ENCODE results near the gene MDFIC. TPM values are rescaled to one million over a fixed set of nuclear protein-coding genes. Genes with fewer than 3 reads are reported as not detected.

Gene MDFIC
- total RNA-seq, 1 experiment from 2014 or later, result 33.3 TPM

DNA sequence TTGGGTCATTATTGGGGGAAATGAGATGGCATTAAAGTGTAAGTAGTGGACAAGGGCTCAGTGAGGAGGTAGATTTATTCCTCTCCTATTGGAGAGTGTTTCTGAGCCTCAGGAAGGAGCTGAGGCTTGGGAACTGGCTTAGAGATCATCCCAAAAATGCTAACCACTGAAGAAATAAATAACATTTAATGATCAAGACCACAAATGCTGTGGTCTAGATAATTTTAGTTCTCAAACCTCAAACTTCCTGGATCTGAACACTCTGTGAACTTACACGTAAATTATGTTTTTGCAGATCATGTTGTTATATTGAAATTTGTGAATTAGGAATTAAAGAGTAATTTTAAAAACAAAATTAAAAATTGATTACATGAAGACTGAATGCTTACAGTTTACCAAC is 27.3 kb downstream of the MDFIC start:
- DNase-seq (ENCODE audit: low read depth), result no peak

DNA sequence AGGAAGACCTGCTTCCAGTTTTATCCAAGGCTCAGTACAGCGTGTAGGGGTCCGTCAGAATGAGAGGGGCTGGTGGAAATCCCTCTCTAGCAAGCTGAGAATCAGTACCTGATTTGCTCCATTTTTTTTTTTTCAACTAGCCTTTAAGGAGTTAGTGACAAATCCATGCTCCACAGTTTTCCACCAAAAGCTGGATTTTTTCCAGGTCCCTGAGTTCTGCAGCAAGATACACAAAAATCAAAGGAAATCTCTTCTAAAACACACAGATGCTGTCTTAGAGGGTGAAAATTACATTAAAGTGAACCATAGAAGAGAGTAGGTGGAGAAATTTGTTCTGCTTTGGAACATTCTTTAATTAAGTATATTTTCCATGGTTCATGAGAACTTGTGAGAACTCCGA is 30.4 kb downstream of the MDFIC start:
- DNase-seq (ENCODE audit: low read depth), result no peak

DNA sequence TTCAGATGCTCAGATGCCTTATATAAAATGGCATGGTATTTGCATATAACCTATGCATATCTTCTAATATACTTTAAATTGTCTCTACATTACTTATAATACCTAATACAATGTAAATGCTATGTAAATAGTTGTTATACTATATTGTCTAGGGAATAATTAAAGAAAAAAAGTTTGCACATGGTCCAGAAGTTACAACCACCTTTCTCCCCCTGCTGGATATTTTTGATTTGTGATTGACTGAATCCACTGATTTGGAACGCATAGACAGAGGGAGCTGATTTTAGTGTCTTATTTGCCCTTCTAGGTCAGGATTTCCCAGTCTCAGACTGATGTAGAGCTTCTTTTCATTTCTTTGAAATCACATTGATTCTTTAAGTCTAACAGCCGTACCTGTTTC is 31.8 kb downstream of the MDFIC start:
- DNase-seq (ENCODE audit: low read depth), result no peak

DNA sequence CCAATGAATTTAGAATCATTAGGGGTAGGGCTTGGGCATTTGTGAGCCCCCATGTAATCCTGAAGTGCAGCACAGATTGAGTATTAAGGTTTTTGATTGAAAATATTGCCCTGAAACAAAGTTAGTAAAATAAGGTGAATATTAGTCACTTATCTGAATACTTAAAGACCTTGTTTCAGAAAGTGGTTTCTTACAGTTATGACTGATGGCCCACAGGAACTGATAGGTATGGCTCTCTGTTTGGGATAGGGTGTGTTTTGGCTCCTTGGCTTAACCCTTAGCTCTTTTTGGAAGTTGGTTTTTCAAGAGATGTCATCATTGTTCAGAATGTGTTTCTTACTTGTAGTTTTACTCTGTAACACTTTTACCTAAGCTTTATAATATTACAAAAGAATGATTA is 34.8 kb downstream of the MDFIC start:
- no peak for DNase-seq (ENCODE audit: low read depth)

DNA sequence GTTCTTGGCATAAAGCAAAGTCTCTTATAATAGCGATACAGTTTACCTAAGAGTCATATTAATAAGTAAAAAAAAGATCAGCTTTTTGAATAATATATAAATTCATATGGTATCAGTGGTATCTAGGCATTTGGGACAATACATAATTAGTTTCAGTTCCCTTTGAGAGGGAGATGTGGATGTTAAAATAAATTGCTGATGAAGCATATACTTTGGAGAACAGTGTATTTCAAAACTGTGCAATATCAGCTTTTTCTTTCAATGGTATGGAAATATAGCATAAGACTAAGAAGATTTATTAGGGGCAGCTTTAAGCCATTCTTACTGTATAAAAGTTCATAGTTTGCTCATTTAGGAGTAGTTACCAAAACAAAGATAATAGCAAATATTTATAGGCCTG is 35.5 kb downstream of the MDFIC start:
- DNase-seq (ENCODE audit: low read depth), result no peak

DNA sequence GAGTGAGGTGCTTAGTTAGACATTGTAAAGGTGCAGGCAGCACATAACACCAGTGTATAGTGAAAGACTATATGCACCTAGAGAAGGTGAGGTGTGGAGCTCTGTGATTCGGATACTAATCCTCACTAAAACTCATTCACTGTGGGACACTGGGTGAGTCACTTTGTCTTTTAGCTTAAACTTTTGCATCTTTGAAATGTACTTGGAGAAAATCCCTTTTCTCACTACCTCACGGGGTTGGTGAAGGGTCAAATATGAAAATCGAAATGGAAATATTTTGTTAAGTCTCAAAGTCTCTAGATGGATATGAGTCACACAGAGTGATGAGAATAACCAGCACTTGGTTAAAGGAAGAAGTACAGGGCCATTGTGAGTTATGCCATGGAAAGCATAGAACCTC is 38.0 kb downstream of the MDFIC start:
- no peak for DNase-seq (ENCODE audit: low read depth)

DNA sequence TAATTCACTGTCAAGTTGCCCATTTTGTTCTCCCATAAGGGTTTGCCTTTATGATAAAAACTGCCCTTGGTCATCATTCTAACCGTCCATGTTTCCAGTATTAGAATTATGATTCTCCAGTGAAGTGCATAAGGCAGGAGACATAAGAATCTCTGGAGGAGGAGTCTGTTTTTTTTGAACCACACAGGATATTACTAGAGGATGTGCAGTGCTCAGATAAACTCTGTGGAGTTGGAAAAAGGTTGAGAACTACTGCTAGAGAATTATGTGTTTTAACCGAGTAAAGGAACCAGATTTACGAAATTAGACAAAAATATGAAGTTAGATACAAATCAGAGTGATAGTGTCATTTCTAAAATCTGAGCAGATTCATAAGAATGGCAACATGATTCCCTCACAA is 40.5 kb downstream of the MDFIC start:
- DNase-seq (ENCODE audit: low read depth), result no peak

DNA sequence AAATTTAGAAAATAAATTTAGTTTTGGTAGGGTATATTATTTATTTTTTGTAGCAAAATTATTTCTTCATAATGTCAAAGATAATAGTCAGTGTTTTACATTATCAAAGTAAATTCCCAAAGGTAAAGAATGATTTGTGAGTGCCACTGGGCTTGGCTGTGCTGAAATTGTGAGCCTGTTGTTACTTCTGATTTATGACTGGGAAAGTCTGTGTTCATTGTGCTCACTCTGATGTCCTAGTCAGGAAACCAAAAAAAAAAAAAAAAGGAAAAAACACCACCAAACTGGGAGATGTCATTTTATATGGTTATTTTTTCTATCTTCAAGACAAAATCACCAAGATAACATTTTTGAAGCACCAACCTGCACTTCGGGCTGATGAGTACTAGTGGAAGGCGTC is 44.3 kb downstream of the MDFIC start:
- DNase-seq (ENCODE audit: low read depth), result no peak

DNA sequence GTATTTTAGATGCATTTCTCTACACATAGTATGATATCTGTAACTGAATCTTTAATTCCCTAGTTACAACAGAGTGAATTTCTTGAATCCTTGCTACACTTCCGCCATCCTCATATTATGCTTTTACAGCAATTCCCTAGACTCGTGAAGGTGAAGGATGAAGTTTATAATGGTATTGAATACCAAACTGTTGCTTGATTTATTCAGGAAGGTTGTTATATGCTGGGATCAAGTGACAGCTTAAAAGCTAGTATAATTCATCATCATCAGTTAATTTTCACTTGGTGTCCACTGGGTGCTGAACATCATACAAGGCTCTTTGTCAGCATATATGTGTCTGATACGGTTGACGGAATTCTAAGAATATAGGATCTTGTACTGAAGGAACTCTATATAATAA is 47.2 kb downstream of the MDFIC start:
- DNase-seq (ENCODE audit: low read depth), result no peak

DNA sequence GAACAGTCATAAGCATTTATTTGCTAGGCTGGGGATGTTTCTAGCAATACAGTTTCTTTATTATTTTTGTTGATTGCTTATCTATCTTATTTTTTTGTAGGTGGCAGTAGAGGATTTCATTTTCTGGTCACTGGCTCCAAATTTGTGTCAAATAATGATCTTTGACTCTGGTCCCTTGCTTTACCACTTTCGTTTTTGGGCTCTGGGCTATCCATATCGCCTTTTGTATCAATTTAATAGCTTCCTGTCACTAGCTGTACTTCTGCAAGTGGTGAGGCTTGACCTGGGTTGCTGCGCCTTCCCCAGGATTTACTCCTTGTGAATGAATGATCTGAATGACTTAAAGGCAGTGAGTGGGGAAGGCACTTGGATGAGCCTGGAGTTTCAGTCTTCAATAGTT is 48.4 kb downstream of the MDFIC start:
- DNase-seq (ENCODE audit: low read depth), result no peak

DNA sequence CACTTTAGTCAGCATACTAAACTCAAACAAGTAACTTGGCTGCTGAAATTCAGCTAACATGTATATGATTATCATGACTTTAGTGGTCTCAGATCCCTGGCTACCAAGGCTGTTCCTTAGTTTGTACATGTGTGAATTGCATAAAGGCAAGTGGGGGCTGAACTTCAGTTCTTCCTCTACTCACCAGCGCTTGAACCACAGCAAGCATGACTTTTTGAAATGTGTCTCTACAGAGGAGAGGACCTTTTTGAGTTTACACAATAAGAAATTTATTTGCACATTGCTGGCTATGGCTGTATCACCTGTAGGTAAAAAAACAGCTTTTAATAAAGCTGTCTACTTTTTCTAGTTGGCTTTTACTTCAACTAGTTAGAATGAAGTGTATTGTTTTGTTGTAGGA is 48.8 kb downstream of the MDFIC start:
- DNase-seq (ENCODE audit: low read depth), result no peak

DNA sequence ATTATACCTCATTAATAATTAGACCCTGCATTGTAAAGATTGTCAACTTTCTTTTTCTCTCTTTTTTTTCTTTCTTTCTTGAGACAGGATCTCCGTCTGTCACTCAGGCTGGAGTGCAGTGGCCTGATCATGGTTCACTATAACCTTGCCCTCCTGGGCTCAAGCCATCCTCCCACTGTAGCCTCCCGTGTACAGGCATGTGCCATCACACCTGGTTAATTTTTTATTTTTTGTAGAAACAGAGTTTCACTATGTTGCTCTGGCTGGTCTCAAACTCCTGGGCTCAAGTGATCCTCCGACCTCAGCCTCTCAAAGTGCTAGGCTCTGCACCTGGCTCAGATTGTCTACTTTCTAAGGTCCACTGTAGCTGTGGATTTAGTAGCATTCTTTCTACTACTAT is 50.7 kb downstream of the MDFIC start:
- DNase-seq (ENCODE audit: low read depth), result no peak

DNA sequence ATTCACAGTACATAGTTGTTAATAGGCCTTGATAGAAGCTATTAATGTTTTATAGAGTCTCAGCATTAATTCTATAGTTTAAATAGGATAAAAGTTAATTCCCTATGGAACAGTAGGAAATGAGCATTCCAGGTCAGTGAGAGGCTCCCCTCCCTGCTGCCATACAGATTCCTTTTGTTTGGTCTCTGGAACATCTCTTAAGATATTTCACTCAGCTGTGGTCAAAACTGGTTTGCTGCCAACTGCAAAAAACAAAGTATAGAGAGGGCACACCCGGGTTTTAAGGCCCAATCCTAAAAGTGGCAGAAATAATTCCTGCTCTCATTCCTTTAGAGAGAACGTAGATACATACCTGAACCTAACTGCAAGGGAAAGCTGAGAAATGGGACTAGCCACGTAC is 51.3 kb downstream of the MDFIC start:
- peak; percentile 20 for DNase-seq (ENCODE audit: low read depth)

DNA sequence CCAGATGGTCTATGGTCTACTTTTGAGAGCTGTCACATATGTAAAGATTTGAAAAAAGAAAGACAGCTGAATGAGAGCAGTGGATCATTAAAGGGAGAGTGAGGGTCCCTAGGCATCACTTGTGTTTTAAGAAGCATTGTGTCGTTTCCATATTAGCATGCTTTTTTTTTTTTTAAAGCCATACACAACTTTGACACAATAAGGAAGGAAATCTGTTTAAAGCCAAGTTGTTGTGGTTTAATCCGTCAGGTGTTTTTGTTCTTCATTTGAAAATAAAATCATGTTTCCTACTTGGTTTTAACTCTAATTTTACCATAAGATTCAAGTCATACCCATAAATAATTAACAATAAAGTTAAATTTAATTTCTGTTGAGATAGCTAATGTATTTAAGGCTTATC is 53.5 kb downstream of the MDFIC start:
- DNase-seq (ENCODE audit: low read depth), result no peak

DNA sequence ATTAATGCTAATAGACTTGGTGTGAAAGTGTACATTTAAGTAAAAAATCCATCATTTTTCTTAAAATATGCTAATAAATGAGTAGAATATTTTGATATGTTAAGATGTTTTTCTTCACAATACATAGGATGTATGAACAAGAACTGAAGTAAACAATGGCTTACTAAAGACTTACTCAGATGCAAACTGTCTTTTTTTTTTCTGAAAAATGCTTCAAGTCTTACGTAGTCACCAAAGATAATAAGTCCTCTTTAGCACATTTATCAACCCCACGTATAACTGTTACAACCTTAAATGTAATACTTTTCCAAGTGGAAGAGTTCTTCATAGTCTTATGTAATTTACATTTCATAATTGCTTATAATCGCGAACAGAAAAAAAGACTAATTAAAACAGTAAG is 54.8 kb downstream of the MDFIC start:
- no peak for DNase-seq (ENCODE audit: low read depth)

DNA sequence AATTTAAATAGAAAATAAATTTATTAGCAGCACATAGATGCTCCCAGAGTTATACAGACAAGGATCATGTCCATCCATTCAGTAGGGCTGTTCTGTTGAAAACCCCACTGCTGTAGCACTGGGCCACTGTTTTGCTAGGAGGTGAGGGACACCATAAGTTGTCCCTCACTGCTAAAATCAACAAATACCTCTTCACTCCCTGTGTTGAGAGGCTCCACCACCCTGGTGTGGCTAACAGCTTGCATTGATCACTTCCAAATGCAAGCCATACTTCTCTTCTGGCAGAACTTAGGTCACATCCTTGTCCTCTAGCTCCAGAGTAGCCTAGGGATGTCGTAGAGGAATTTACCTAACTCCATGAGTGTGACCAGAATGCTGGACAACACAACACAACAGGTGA is 55.4 kb downstream of the MDFIC start:
- no peak for DNase-seq (ENCODE audit: low read depth)

DNA sequence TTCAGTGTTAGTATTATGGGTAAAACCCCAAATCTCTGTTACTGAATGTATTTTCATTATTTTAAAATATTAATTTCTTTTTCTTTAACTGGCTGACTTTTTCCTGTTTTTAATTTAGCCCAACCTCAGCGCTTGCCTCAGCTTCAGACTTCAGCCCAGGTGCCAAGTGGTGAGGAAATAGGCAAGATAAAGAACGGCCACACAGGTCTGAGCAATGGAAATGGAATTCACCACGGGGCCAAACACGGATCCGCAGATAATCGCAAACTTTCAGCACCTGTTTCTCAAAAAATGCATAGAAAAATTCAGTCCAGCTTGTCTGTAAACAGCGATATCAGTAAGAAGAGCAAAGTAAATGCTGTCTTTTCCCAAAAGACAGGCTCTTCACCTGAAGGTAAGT is 57.5 kb downstream of the MDFIC start:
- peak; percentile 4 for DNase-seq (ENCODE audit: low read depth)

DNA sequence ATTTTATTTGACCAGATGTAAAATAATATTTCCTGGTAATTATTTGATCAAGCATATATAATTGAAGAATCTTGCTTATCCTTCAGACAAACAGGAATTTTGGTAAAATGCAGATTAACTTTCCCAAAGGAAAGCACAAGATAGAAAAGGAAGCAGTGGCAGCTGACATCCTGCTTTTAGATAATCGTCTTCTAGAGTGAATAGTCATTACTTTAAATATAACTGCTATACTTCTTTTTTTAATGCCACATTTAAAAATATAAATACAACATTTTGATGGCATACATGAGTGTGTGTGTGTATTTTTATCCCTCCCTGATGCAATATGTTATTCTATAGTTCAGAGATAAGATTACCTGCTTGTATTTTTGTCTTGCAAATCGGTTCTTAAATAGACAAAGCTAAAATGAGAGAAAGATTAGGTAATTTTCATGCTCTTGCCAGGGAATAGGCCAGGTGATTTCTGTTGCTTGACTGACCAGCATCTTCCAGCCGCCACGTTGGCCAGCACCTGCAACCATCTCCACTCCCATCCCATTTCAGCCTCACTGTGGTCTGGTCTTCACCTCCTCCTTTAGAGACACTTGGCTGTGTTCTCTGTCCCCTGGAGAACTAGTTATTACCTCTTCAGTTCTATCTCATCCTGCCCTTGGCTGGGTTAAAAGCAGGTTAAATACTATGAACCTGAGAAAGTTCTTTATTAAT is 58.1 kb downstream of the MDFIC start:
- no peak for DNase-seq (ENCODE audit: low read depth)

DNA sequence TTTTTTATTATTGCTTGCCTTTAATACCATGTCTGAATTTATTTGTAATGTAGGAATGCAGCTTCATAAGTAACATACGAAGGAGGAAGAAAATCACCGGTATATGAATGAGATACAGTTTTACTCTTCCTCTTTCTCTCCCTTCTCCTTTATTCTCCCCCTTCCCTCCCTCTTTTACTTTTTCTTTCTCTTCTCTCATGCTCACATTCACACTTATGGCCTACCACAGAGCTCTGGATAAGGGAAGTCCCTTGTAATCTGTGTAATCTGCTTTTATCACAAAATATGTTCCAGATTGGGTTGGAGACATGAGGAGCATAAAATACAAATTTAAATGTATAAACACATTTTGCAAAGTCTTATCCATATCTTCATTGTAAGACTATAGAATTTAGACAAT is 59.4 kb downstream of the MDFIC start:
- DNase-seq (ENCODE audit: low read depth), result no peak

DNA sequence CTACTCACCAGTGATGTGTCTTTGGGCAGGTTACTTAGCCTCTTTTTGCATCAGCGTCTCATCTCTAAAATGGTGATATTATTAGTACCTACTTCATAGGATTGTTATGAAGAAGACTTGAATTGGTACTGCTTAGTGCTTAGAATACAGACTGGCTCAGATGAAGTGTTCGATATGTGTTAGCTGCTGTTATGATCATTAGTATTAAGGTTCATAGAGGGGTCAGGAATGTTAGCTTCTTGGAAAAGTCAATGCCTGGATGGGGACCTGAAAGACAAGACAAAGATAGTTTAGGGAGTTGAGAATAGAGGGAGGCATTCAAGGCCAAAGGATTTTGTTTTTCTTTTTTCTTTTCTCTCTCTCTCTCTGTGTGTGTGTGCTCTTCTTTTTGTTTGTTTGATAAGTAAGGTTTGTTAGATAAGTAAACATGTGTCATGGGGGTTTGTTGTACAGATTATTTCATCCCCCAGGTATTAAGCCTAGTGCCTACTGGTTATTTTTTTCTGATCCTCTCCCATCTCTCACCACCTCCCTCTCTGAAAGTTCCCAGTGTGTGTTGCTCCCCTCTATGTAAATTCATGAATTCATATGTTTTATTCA is 63.3 kb downstream of the MDFIC start:
- no peak for DNase-seq (ENCODE audit: low read depth)

DNA sequence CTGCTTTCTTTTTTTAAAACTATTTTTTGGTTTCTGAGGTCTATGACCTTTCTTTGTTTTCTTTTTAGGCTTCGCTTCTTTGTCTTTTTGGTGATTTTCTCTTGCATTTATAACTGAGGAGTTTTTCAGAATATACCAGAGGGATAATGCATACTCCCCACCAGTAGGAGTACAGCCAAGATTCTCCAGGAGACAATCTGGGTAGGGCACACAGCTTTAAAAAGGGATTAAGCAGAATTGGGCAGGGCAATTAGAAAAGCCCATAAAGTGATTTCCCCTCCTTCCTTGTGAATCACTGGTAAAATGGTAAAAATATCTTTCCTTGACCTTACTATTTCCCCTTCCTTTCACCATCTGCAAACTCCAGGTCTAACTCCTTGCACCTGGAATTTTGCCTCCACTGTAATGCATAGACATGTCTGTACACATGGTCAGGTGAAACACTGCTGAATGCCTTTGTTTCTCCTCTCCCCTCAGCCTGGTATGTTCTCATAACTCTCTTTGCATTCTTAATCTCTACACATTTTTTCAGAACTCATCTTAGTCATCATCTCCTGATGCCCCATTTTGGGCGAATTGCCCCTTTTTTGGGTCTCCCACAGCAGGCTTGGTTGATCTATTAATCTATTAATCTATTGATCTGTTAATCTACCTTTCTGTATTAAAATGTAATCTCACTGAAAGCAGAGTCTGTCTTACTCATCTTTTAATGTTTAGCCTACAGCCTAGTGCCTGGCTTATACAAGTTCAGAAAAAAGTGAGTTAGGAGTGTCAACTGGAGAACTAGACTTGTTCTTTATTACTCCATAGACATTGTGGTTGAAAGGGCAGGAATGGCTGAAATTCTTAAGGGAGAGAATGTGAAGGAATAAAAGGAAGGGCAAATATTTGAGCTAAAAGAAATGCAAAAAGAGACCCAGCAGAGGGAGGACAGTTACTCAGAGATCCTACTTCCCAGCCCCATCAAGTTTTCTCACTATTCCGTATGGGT is 64.6 kb downstream of the MDFIC start:
- DNase-seq (ENCODE audit: low read depth), result no peak

DNA sequence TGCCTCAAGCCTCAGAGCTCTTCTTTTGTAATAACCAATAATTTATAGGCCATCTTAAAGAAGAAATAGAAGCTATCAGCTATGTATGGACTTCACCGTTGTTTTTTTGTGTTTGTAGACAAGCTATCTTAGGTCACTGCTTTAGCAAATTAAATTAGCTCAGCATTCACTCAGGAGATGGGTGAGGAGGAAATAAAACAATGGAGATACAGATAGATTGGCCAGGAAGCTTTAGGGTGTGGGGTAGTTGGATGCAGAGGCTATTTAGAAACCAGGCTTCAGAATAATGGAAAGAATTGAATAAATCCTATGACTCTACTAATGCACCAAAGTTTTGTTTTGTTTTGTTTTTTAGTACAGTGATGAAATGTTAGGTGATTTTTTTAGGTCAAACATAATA is 66.1 kb downstream of the MDFIC start:
- DNase-seq (ENCODE audit: low read depth), result no peak

Data from HT1080 (cell line).